GM23338 (cell line): ENCODE results near the gene MAPT.

ENCODE experiments used
- CREB1 ChIP-seq: fragments of 250-450 bp; sonication (Bioruptor Pico); IDR thresholded peaks from 2 replicates; pipeline ENCODE4 v1.5.0; 2020; ENCODE audit warnings: low read depth, mild to moderate bottlenecking, moderate library complexity
- CTCF ChIP-seq, 2 experiments: fragments of 200-600 bp in 1 of 2; sonication (generic) in 1 of 2; conservative IDR thresholded peaks; 2 replicates each; pipeline versions ENCODE4 v1.5.1 to v1.6.1; 2016 to 2017; ENCODE audit warnings: antibody characterized with exemption in 2 of 2, low read depth in 2 of 2, mild to moderate bottlenecking in 2 of 2, moderate library complexity in 1 of 2
- EZH2 ChIP-seq: fragments of 200-600 bp; sonication (generic); IDR thresholded peaks from one replicate; pipeline ENCODE4 v1.8.0; 2017; ENCODE audit warnings: antibody characterized with exemption, mild to moderate bottlenecking, low read depth; ENCODE audit not compliant: unreplicated experiment
- EZH2phosphoT487 ChIP-seq: fragments of 200-600 bp; sonication (generic); IDR thresholded peaks from one replicate; pipeline ENCODE4 v1.8.1; 2018; ENCODE audit warnings: antibody characterized with exemption; ENCODE audit not compliant: unreplicated experiment
- JUNB ChIP-seq: IDR thresholded peaks from one replicate; pipeline ENCODE4 v1.6.1; 2016; ENCODE audit warnings: antibody characterized with exemption; ENCODE audit not compliant: unreplicated experiment
- NANOG ChIP-seq: IDR thresholded peaks from 2 replicates; pipeline ENCODE4 v1.6.1; 2016; ENCODE audit warnings: antibody characterized with exemption, borderline replicate concordance
- POLR2AphosphoS5 ChIP-seq: IDR thresholded peaks from 2 replicates; pipeline ENCODE4 v1.6.1; 2016; ENCODE audit warnings: antibody characterized with exemption, low read depth
- STAT1 ChIP-seq: IDR thresholded peaks from one replicate; pipeline ENCODE4 v1.6.1; 2016; ENCODE audit warnings: antibody characterized with exemption; ENCODE audit not compliant: unreplicated experiment
- ZNF114 ChIP-seq: fragments of 250-450 bp; sonication (Bioruptor Pico); IDR thresholded peaks from 2 replicates; pipeline ENCODE4 v1.5.0; 2020; ENCODE audit warnings: mild to moderate bottlenecking, moderate library complexity
- ZNF331 ChIP-seq: fragments of 250-450 bp; sonication (Bioruptor Pico); IDR thresholded peaks from 2 replicates; pipeline ENCODE4 v1.5.0; 2020; ENCODE audit warnings: low read depth, mild to moderate bottlenecking, moderate library complexity
- ZNF462 ChIP-seq: fragments of 250-450 bp; sonication (Bioruptor Pico); IDR thresholded peaks from 2 replicates; pipeline ENCODE4 v1.5.0; 2020; ENCODE audit warnings: mild to moderate bottlenecking, moderate library complexity
- TF ChIP-seq, protein P1 (sequence below): IDR thresholded peaks from one replicate; pipeline ENCODE4 v1.6.1; 2018; ENCODE audit warnings: antibody characterized with exemption; ENCODE audit not compliant: unreplicated experiment
- TF ChIP-seq, protein P2 (sequence below): IDR thresholded peaks from 2 replicates; pipeline ENCODE4 v1.6.1; 2016; ENCODE audit warnings: antibody characterized with exemption

GRCh38 chr17:46007461-46007965 lies 113.2 kb downstream of the MAPT start:
- no peak for TF ChIP-seq CTCF (conservative IDR thresholded peaks at IDR 0.05; ENCODE audit: low read depth in 2 of 2)
- TF ChIP-seq, protein P1, sequence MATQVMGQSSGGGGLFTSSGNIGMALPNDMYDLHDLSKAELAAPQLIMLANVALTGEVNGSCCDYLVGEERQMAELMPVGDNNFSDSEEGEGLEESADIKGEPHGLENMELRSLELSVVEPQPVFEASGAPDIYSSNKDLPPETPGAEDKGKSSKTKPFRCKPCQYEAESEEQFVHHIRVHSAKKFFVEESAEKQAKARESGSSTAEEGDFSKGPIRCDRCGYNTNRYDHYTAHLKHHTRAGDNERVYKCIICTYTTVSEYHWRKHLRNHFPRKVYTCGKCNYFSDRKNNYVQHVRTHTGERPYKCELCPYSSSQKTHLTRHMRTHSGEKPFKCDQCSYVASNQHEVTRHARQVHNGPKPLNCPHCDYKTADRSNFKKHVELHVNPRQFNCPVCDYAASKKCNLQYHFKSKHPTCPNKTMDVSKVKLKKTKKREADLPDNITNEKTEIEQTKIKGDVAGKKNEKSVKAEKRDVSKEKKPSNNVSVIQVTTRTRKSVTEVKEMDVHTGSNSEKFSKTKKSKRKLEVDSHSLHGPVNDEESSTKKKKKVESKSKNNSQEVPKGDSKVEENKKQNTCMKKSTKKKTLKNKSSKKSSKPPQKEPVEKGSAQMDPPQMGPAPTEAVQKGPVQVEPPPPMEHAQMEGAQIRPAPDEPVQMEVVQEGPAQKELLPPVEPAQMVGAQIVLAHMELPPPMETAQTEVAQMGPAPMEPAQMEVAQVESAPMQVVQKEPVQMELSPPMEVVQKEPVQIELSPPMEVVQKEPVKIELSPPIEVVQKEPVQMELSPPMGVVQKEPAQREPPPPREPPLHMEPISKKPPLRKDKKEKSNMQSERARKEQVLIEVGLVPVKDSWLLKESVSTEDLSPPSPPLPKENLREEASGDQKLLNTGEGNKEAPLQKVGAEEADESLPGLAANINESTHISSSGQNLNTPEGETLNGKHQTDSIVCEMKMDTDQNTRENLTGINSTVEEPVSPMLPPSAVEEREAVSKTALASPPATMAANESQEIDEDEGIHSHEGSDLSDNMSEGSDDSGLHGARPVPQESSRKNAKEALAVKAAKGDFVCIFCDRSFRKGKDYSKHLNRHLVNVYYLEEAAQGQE, result no peak
- TF ChIP-seq POLR2AphosphoS5, result no peak
- no peak for TF ChIP-seq JUNB
- no peak for TF ChIP-seq EZH2
- no peak for TF ChIP-seq NANOG
- no peak for TF ChIP-seq ZNF114
- TF ChIP-seq EZH2phosphoT487, result no peak
- TF ChIP-seq STAT1, result no peak
- TF ChIP-seq ZNF331, result no peak
- no peak for TF ChIP-seq CREB1 (CRISPR knock-in tag)
- TF ChIP-seq ZNF462 (CRISPR knock-in tag), result no peak
- TF ChIP-seq, protein P2, sequence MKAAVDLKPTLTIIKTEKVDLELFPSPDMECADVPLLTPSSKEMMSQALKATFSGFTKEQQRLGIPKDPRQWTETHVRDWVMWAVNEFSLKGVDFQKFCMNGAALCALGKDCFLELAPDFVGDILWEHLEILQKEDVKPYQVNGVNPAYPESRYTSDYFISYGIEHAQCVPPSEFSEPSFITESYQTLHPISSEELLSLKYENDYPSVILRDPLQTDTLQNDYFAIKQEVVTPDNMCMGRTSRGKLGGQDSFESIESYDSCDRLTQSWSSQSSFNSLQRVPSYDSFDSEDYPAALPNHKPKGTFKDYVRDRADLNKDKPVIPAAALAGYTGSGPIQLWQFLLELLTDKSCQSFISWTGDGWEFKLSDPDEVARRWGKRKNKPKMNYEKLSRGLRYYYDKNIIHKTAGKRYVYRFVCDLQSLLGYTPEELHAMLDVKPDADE, result no peak
